NCI-H2029 treated with DMSO at 0.1 percent for 48 hours (cell line): ENCODE results near the gene PPP1R9A.

Experiments
- DNase-seq: peaks from one replicate; lab custom pipeline; 2025; lab: John Stamatoyannopoulos, UW

The PPP1R9A gene

GRCh38 chr7:95204618-95205017, 297.2 kb downstream of the PPP1R9A start:
- no peak for DNase-seq

DNA sequence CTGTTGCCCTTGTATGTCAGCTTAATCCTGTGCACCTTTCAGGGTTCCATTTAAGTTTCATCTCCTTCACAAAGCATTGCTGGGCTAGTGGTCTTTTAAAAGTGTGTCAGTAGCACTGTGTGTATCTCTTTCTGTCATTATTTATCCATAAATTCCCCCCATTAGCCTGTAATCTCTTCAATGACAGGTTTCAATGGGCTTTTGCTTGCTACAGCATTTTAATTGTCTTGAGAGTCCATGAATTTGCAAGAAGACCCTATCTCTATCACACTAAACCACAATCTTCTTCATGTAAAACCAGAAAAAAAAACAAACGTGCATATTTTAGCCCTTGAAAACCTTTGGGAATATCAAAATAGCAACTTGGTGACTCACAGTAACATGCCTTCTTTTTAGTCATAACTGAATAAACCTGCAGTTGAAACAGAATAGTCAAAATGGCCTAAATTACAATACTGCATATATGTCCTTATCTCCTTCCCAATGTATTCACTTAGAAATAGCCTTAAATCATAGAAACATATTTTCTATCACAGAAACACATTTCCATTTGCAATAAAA, 298.4 kb downstream of the PPP1R9A start:
- no peak for DNase-seq

DNA sequence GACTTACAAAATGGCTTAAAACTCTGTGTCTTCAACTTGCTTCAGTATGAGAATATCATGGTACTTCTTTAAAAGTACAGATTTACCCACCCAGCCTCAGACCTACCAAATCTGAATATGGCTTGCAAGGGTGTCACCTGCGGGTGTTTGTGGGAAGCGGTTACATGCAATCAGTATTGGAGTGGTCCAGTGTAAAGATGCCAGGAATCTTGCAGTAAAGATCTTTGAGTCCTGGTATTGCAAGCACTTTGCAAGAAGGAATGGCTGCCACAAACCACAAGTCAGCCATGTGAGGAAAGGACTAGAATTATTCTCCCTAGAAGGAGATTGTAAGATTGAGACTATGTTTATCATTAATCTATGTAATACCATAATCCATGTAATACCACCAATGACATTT, 301.9 kb downstream of the PPP1R9A start:
- DNase-seq = no peak

DNA sequence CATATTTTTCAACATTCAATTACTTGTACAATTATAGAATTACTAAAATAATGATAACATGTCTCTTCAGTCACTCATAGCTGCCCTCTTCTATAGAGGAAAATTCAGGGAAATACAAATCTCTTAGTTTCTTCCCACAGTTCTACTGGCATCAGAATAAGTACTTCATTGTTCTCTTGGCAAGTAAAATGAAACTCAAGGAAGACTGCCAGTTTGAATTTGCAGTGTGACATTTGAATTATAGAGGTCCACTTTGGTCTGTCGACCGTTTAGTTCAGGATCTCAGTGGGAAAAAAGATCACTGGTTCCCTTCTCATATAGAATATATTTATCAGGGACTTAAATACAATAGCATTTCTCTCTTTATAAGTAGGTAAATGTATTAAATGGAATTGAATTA, 302.4 kb downstream of the PPP1R9A start:
- no peak for DNase-seq

- DNase-seq = no peak
Observed at GRCh38 chr7:95213148-95213547, 305.8 kb downstream of the PPP1R9A start.

- DNase-seq = no peak
Observed at GRCh38 chr7:95213809-95214492, 306.6 kb downstream of the PPP1R9A start.

DNA sequence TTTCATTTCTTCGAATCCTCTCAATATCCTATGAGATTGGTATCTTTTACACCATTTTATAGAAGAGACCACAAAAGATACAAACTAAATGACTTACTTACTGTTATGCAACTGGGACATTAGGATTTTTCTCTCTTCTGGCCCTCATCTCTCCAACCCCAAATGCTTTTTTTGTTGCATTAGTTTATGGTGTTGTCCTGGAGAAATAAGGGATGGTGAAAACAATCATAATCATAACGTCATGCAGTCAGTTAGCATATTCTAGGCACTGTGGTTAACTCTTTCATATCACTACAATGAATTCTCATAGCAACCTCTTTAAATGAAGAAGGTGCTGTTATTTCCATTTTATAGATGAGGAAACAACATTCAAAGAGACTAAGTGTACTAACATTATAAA, 312.3 kb downstream of the PPP1R9A start:
- no peak for DNase-seq

DNA sequence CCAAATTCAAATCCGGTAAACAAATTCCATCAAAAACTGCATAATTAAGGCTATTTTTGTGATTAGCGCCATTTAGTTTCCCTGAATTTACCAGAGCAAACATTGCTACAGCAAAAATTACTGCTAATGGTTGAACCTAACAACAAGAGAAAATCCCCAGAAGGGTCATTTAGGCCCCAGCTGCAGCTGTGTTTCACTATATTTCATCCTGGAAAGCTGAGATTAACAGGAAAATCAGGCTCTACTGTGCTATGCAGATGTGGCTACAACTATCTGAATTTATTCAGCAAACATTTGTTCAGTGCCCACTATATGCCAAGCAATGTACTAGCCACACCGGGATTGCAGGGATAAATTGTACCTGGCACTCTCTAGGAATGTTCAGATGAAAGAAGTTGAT, 312.9 kb downstream of the PPP1R9A start:
- DNase-seq = no peak

- DNase-seq = no peak
Observed at GRCh38 chr7:95225301-95225700, 317.9 kb downstream of the PPP1R9A start.

DNA sequence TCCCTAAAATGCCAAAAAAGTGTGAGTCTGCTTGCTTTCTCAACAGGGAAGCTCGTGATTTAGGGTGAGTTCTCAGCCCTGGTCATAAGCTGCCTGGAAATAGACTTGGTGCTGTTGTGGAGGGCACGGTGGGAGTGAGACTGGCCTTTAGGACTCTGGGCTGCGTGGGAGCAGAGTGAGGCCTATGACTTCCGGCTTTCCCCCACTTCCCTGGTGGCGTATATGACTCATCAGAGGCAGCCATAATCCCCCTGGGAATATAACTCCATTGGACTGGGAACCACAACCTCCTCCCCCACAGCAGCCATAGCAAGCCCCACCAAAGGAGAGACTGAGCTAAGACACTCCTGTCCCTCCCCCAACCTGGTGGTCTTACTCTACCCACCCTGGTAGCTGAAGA, 321.9 kb downstream of the PPP1R9A start:
- no peak for DNase-seq

DNA sequence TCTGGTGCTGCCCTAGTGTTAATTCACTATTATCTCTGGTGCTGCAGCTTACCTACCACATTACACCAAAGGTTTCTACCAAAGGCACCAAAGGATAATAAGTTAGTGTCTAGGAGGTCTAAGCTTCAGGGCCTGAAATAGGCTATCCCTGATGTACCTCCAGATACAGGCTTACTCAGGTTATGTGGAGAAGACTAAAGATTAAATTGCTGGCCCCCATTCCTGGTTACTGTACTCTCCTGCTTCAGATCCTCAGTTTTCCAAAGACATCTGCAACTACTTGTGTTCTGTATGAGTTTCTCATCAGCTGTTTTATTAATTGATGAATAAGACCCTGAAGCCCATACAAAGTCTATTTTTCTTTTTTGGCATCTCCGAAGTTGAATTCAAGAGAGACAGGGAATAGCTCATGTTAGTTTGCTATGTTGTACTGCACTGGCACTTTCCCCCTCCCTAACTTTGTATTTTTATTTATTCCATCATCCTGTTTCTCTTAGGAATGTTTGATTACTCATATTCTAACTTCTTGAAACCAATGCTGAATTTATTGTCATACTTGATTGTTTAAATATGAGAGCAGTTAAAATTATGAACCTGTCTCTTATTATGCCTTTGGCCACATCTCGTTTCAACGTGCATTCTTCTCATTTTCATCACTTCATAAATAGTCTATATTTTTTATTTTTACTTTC, 331.0 kb downstream of the PPP1R9A start:
- DNase-seq = no peak

- DNase-seq = no peak
Observed at GRCh38 chr7:95240921-95241320, 333.5 kb downstream of the PPP1R9A start.

DNA sequence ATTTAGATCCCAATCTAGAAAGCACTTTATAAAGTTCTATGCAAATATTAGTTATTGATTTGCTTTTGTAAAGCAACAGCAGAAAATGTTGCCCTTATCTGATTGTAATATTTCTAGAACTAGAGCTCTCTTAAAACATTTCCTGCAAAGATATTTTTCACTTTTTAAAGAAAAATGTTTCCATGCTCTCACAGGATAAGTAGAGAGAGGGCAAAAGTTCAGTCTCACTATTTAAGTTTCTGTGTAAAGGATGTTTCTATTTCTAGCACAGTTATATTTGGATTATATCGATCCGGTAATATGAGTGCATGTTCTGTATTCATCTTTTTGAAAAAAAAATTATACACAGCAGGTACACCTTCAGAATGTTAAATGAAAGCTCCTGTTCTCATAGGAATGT, 334.9 kb downstream of the PPP1R9A start:
- no peak for DNase-seq

GRCh38 chr7:95244616-95245015, 337.2 kb downstream of the PPP1R9A start:
- no peak for DNase-seq

- no peak for DNase-seq
Observed at GRCh38 chr7:95245828-95246500, 338.6 kb downstream of the PPP1R9A start.

DNA sequence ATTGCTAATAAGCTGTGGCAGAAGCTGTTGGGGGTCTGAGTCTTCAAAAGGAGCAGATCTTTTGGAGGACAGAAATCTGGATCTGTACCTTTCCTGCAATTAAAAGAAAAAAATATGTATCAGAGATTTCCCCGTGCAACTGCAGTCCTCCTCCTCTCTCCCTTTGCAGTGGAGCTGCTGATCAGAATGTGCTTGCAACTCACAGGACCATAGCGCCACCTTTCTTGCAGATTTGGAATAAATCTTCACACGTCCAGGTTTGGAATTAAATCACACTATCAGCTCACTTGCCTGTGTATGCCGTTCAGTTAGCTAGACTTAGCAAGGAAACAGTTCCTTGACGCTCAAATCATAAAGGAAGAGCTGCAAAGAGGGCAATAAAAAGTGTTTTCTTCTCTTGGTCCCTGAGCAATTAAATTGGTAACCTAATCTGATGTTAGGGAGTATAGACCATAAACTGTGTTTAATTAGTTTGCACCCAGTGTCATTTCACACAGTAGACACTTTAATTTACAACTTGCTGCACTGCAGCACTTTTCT, 339.5 kb downstream of the PPP1R9A start:
- DNase-seq = peak; percentile 74

DNA sequence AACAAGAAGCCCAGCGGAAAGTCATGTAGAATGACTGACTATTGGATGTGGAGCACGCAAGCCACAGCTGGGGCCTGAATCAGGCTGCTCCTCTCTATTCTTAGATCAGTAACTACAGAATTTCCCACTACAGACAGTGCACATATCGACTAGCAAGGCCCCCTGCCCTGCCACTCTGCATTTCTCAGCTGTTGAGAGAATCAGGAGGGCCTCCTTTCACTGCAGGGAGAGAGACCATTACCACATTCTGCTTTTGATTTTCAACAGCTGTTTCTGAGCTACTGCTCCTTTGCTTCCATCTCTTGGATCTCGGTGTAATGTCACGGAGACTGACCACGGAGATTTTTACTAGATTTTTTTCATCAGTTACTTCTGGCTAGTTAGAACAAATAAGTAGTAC, 343.2 kb downstream of the PPP1R9A start:
- DNase-seq = no peak

- no peak for DNase-seq
Observed at GRCh38 chr7:95251966-95252365, 344.6 kb downstream of the PPP1R9A start.

DNA sequence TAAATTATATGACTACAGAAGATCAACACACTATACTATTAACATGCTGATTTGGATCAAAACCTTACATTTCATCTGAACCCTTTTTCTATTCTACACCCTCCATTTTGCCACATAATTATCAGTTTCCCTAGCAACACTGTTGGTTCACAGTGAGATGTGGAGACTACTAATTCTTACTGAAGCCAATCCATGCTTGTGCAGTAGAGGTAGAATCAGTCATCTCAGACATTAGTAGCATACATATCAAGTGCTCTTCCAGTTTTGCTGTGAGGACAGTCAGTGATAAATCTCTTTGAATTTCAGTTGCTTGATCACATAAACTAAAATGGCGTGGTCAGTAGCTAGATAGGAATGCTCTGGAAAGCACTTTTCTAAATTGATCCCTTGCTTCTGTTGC, 346.6 kb downstream of the PPP1R9A start:
- no peak for DNase-seq

DNA sequence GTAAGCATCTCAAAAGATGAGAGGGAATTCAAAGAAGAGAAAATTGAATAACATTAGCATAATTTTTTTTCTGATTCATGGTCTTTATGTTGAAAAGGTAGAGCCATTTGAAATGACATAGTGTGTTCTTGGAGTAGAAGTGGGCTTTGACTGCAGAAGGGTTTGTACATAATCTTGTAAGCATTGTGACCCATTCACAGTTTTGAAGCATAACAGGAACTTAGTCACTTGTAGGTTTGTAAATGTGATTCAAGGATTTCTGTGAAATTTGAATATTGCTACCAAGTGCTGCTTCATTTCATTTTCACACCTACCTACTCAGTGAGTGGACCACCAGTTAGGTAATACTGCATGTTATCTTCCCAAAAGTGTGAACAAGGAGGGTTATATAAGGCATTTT, 348.3 kb downstream of the PPP1R9A start:
- DNase-seq = no peak

GRCh38 chr7:95261895-95262415, 354.6 kb downstream of the PPP1R9A start:
- DNase-seq = no peak

DNA sequence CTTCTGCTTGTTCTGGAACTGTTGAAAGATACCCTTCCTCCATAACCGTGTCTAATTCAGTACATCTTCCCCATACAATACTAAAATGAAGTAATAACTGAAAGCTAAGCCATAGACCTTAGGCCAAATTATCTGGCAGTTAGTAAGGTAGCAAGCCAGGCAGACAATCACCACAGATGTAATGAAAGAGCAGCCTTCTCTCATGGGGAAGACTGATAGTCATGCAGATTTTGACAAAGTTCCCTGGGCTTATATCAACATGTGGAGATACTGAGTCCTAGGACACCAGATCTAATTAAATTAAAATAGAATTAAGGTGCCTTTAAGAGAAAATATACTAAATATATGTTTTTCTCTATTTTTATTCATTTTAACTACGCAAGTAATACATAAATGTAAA, 355.5 kb downstream of the PPP1R9A start:
- DNase-seq = no peak
